HG02973 (cell line): ENCODE data around the gene INSC.

Source experiments
- ATAC-seq: cut with Tn5 transposase; IDR thresholded peaks from one replicate; pipeline ENCODE4 v1.9.1; 2021; ENCODE audit warnings: moderate library complexity; ENCODE audit not compliant: unreplicated experiment

Gene INSC

DNA sequence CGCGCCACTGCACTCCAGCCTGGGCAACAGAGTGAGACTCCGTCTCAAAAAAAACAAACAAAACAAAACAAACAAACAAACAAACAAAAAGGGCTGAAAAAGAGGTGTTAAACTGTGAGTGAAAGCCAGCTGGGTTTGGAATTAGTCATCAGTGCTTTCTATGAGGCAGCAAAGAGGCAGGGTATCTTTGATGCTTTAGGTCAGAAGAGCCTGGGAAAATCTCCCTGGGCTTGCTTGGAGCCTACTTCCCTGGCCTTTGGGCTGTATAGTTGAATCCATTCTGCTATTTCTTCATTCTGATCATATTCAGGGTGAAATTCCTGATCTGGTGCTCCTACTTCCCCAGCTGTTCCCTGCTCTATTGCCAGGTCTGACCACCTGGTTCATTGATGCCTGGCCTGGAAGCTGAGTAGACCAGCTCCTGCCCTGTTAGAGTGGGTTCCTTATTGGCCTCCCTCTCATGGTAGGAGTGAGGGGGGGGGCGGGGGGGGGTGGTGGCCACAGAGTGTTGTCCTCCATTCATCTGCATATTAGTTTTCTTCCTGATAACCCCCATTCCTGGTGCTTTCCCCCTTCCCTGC is 65.6 kb downstream of the INSC start:
- ATAC-seq = peak; percentile 85

GRCh38 chr11:15182372-15182771 is 67.6 kb downstream of the INSC start:
- no peak for ATAC-seq

DNA sequence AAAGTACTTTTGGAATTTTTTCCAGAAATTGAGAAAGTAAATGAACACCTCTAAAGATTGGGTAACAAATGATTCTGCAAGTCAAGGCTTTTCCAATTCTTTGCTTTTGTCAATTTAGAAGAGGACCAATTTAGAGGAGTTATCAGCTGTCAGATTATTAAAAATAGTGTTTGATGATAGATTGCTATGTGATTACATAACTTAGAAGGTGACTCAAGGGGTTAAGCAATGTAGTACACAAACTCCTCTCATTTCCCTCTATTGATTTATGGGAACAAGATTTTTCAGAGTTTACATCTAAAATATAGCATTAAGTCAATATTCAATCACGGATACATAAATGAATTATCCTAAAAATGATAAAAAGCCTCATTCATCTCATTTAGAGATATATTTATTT is 70.3 kb downstream of the INSC start:
- ATAC-seq = no peak

DNA sequence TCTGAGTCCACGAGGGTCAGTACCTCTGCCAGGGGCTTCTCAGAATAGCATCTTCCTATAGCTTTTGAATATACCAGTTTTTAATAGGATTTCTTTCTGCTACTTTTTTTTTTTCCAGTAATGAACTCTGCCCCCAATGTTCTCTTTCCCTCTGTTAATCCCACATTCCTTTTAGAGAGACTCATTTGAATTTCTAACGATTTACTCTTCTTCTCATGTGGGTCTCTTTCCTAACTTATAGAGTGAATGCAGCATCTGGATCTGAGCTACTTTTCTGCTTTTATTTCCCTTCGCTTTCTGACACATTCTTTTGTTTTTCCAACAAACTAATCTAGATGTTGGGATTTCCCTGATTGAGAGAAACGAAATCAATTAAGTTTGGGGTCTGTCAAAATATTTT is 71.4 kb downstream of the INSC start:
- no peak for ATAC-seq

- no peak for ATAC-seq
Measured at GRCh38 chr11:15189189-15189588, 74.5 kb downstream of the INSC start.

GRCh38 chr11:15189641-15190365 is 75.1 kb downstream of the INSC start:
- ATAC-seq = no peak

DNA sequence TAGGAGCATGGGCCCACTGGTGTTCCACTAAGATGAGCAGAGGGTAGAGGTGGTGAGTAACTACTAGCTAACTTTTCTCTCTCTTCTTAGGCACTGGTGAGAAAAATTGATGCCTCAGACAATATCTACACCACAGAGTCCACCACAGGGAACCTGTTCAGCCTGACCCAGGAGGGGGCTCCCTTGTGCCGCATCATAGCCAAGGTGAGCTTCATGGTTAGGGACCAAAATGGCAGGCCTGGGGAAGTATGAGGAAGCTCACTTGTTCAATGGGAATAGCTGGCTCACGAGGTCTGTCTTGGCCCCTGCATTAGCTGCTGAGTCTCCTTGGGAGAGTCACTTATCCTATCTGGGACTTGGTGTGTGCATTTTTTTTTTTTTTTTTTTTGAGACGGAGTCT is 75.9 kb downstream of the INSC start:
- ATAC-seq = no peak

DNA sequence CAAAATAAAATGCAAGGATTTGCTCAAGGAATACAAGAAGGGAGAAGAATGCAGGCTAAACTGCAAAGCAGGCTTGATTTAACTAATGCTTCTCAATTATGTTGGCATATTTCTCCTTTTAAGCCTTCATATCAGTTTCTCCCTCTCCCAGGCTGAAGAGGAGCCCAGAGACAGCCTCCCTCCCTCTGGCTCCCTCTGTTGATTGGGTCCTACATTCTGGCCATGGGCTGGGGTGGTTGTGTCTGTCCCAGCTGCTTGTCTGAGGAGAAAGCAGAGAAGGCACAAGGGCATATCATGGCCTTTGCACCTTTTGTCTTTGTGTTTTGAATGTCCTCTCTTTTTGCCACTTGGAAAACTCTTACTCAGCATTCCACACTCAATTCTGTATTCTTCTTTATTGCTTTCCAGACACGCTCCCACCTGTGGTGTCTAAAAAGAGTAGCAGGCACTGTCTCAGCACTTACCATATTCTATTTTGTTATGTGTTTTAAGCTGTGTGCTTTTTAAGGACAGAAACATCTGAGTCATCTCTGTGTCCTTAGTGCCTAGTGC is 77.4 kb downstream of the INSC start:
- ATAC-seq = no peak

GRCh38 chr11:15194671-15195415 is 80.1 kb downstream of the INSC start:
- ATAC-seq = no peak

DNA sequence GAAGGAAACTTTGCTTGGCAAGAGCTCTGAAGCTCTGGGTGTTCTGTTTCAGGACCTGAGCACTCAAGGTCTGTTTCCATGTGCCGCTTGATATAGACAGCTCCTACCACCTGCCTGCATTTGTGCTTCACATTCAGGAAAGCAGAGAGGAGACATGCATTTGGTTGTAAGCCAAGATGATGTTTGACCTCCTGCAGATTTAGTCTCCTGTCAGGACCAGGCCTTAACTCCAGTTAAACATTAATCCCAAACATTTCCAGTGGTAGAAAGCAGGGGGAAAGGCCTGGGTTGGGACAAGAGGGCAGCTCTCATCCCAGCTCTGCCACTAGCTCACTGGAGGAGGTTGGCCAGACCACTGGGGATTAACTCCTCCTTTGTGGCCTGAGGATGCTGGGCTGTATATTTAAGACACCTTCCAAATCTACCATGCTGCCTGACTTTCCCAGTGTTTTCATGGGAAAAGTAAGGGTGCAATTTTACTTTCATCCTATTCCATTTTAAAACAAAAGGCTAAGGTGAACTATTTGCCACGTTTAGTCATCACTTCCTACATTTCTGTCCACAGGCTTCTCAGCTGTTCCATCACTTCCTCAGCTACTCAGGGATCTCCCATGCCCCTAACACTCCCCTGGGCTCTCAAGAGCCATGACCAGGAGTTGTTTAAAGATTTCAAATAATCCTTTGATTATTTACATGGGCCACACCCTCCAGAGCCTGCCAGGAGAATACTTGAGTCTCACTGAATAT is 80.9 kb downstream of the INSC start:
- no peak for ATAC-seq

GRCh38 chr11:15196704-15197103 is 82.0 kb downstream of the INSC start:
- no peak for ATAC-seq

DNA sequence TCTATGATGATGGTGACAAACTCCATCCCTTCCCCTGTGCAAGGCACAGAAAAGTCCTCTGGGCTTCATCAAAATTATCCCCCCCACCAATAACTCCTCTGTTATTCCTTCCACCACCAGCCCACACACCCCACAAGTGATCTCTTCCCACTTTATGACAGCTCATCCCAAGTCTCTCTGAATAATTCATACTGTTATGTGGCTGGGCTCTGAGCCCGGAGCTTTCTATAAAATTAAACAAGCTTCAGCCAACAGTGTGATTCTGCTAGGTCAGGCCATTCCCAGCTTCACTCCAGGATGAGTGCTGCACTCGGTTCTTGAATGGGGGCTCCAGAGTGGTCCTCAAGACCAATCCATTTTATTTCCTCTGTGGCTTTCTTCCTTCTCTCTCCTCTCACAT is 83.0 kb downstream of the INSC start:
- no peak for ATAC-seq

DNA sequence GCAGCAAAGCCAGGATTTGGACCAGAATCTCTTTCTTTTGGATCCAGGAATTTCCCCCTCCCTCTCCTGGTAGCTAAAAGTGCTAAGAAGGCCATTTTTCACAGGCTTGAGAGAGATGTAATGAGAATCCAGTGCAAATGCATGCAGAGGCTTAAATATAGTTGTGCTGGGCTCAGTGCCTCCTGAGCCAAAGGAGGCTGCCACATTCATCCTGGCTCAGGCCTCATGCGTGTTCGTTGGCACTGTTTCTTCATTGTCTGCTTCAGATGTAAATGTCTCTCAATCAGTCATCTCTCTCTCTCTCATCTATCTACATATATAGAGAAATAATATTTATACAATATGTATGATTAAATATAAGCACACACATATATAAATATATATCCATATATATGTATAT is 83.6 kb downstream of the INSC start:
- ATAC-seq = no peak

- ATAC-seq = no peak
Measured at GRCh38 chr11:15199693-15200092, 85.0 kb downstream of the INSC start.

DNA sequence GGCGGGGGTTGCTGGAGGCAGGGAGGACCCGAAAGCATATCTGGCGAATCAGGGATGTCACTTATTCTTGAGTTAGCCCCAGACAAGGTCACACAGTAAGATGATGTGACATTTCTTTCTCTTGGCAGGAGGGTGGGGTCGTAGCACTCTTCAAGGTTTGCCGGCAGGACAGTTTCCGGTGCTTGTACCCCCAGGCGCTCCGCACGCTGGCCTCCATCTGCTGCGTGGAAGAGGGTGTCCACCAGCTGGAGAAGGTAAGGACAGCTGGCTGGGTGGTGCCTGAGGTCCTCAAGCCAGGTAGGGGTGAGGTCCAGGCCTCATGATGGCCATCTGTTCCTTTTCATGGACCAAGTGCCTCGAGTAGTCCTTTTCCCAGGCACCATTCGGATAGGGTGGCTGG is 86.0 kb downstream of the INSC start:
- no peak for ATAC-seq

DNA sequence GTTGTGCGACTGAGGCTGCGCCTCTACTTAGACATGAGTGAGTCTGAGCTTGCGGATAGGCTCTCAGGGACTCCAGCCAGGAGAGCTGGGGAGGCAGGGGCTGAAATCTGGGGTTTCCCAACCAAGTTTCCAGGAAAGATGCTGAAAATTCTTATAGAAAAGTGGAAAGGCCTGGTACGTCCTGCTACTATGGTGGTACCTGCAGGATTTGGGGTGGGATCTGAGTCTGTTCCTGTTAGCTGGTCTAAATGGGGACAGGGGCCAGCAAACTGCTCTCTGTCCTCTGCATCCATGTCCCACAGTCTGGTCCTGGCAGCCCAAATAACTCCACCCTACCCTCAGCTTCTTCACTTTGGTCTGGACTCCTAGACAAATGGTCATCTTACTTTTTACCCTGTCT is 86.9 kb downstream of the INSC start:
- no peak for ATAC-seq

DNA sequence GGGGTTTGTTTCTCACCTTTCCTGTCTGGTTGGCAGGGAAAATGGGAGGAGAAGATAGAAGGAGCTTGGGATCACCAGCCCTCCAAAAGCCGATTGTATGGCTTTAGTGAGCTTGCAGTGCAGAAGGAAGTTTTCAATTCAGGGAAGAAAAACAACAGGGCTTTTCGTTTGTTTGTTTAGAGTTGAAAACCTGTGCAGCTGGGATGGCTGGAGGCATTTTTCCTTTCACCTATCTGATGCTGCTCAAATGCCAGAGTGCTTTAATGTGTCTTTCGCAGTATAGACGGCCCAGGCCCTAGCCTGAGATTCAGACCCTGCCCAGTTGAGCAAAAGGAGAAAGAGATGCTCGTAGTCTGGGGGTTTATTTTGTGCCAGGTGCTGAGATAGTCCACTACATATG is 87.9 kb downstream of the INSC start:
- ATAC-seq = no peak

- ATAC-seq = no peak
Measured at GRCh38 chr11:15204711-15205110, 90.0 kb downstream of the INSC start.

DNA sequence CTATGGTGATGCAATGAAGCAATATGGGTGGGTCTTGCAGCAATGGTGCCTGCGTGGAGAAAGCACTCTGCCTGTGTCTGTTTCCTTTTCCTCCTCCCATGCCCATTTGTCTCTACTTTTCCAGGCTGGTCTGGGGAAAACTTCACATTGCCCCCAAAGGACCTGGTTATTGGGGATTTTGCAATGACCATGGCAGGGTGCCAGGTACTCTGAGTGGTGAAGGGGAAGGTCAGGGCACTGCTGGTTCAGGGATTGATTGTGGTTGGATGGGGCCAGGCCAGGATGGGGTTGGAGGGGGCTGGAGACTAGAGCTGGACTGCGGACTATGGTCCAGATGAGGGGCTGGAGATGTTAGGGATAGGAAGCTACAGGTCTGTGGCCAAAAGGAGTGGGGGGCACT is 92.1 kb downstream of the INSC start:
- ATAC-seq = no peak

DNA sequence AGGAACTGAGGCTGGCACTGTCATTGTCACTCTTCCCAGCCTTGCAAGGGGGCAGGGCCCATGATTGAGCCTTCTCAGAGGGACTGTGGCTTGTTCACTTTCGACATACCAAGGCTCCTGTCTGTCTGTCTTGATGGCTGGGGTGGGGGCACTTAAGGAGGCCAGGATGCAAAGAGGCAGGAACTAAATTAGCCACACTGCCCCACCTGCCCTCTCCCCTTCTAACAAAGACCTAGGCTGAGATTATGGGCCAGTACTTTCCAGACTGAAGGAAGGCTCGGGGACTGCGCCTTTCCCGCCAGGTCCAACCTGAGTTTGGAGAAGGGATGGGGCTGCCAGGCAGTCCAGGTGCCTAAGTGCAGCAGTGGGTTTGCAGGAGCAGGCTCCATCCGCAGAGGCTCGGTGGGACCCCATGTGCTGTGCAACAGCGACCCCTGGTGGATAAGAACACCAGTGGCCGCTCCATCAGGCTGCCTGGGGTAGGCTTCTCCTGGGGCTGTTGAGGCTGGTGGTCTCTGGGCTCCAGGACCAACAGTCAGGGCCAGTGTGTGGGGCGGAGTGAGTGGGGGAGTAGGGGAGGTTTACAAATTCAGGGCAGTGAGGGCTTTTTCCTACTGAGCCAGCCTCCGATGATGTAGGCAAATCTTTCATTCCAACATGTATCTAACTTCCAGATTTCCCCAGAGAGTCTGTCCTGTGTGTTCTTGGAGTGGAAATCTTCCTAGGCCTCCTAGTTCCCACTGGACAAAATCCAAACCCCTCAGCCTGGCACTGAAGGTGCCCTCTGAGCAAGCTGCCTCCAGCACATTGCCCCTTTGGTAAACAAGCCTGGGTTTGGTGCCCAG is 93.9 kb downstream of the INSC start:
- peak; percentile 96 for ATAC-seq
